Subcutaneous abdominal adipose tissue (tissue), 5 donors: ENCODE data around the gene LRRC75A.
A peak's percentile ranks its signal among the peaks of the same experiment; 100 is the strongest.

ENCODE experiments used
- H3K27ac ChIP-seq: one replicate; pipeline ENCODE4 v1.7.0; 2013; ENCODE audit warnings: low read depth, mild to moderate bottlenecking, inconsistent platforms, low read length, moderate library complexity
- H3K27me3 ChIP-seq, 5 donors: one replicate each; pipeline ENCODE4 v1.7.0; 2013; ENCODE audit warnings: low read length in 5 of 5, inconsistent platforms in 1 of 5; ENCODE audit not compliant: control insufficient read depth in 5 of 5, insufficient read depth in 4 of 5
- H3K36me3 ChIP-seq, 5 donors: one replicate each; pipeline ENCODE4 v1.7.0; 2013; ENCODE audit warnings: low read length in 5 of 5; ENCODE audit not compliant: control insufficient read depth in 5 of 5, insufficient read depth in 5 of 5
- H3K4me1 ChIP-seq, 5 donors: one replicate each; pipeline ENCODE4 v1.7.0; 2013; ENCODE audit warnings: low read length in 5 of 5, mild to moderate bottlenecking in 3 of 5, moderate library complexity in 1 of 5; ENCODE audit not compliant: control insufficient read depth in 5 of 5, insufficient read depth in 5 of 5
- H3K4me3 ChIP-seq, 5 donors: one replicate each; pipeline ENCODE4 v1.7.0; 2013; ENCODE audit warnings: low read length in 5 of 5, low read depth in 1 of 5
- H3K9ac ChIP-seq, 5 donors: one replicate each; pipeline ENCODE4 v1.7.0; 2013; ENCODE audit warnings: low read length in 5 of 5, mild to moderate bottlenecking in 4 of 5, moderate library complexity in 3 of 5
- H3K9me3 ChIP-seq, 5 donors: one replicate each; pipeline ENCODE4 v1.7.0; 2013; ENCODE audit warnings: low read length in 5 of 5; ENCODE audit not compliant: control insufficient read depth in 5 of 5
- donor health status: healthy.
- donor health status: healthy.
- donor health status: healthy.
- donor health status: healthy.
- donor health status: healthy.

LRRC75A gene

DNA sequence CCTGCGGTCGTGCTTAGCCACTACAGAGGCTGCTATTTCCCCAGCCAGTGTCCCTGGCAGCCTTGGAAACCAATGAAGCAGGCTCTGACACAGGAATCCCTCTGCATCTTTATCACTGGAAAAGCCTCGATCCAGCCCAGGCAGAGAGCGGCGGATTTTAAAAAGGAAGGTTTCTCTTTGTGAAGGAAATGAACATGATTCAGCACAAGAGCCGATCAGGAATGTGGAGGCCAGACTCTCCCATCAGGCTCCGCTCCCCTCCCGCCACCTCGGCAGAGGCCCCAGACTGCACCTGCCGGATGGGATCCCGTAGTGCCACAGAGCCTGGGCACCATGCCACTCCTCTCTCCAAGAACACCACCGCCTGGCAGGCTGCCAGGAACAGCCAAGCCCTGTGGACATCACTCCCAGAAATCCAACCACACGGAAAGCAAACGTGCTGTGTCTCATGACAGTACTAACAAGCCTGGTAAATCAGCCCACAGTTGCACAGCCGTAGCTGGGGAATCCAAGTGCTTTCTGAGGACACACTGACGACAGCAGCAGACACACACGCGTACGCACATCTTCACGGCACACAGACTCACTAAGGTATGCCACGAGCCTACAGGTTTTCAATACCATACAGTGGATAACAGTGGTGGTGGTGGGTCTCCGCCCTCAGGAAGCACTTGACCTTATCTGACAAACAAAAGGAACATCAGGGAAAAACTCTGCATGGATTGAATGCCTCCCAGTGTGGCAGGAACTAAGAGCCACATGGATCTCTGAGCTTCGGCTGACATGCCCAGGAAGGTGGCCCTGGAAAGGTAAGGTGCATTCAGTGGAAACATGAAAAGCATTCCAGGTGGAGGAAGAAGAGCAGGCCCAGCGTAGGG is 5.4 kb downstream of the LRRC75A start:
- Histone ChIP-seq H3K4me1 (peaks cover 5 to 62% (median 46%) of the 10 kb centered on the region in 5 donors), H3K36me3 (no peaks in the 10 kb centered on the region), H3K4me3 (peak overlapping the region; percentile 10 to 43 (median 17)), H3K9ac (peak overlapping the region in 3 of 5 donors; percentile 31 to 65 (median 42)), H3K27ac (peak overlapping the region; percentile 60), H3K27me3 (peaks cover 0 to 5% (median 0%) of the 10 kb centered on the region in 5 donors), H3K9me3 (no peaks in the 10 kb centered on the region)

- no peak overlapping the region for H3K27ac ChIP-seq
- no peaks in the 10 kb centered on the region for H3K36me3 ChIP-seq
- no peaks in the 10 kb centered on the region for H3K9me3 ChIP-seq
- H3K4me3 ChIP-seq, result peak overlapping the region in 3 of 5 donors; percentile 6 to 31 (median 23)
- H3K4me1 ChIP-seq, result peaks cover 4 to 59% (median 38%) of the 10 kb centered on the region in 5 donors
- peak overlapping the region in 2 of 5 donors; percentile 30 to 38 for H3K9ac ChIP-seq
- peaks cover 0 to 2% (median 0%) of the 10 kb centered on the region in 5 donors for H3K27me3 ChIP-seq
Measured at GRCh38 chr17:16484445-16485175, 7.4 kb downstream of the LRRC75A start.

DNA sequence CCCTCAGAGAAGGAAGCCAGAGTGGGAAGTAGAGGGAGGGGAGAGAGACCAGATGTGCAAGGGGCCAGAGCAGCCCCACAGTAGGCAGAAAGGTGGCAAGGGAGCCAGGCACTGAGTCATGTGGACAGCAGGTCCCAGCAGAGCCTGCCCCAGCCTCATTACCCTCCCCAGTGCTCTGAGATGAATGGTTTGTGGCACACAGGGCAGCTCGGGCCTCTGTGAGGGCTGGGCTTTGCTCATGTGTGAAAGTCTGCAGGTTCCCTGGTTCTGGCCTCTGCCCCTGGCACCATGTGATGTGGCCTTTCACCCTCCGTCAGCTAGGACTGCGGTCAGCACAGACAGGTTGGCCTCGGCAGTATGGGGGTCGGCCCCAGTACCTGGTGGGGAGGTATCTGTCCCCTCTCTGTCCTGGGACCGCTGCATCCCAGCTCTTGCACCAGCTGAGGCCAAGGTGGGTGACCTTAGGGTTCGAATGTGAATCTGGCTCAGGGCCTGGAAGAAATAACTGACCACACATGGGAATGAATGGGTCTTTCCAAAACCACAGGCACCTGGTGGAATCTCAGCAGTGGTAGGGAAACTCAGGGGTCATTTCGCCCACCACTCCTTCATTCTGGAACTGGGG is 8.9 kb downstream of the LRRC75A start:
- no peaks in the 10 kb centered on the region for H3K9me3 ChIP-seq
- no peak overlapping the region for H3K27ac ChIP-seq
- no peaks in the 10 kb centered on the region for H3K36me3 ChIP-seq
- peaks cover 4 to 50% (median 39%) of the 10 kb centered on the region in 5 donors for H3K4me1 ChIP-seq
- no peak overlapping the region for H3K9ac ChIP-seq
- H3K4me3 ChIP-seq, result no peak overlapping the region
- H3K27me3 ChIP-seq, result peaks cover 0 to 5% (median 0%) of the 10 kb centered on the region in 5 donors

GRCh38 chr17:16482253-16482652 is 9.7 kb downstream of the LRRC75A start:
- Histone ChIP-seq H3K36me3 (no peaks in the 10 kb centered on the region), H3K9ac (no peak overlapping the region), H3K27ac (no peak overlapping the region), H3K4me1 (peaks cover 4 to 48% (median 39%) of the 10 kb centered on the region in 5 donors), H3K9me3 (no peaks in the 10 kb centered on the region), H3K27me3 (peaks cover 0 to 5% (median 0%) of the 10 kb centered on the region in 5 donors), H3K4me3 (no peak overlapping the region)

GRCh38 chr17:16480995-16481394 is 11.0 kb downstream of the LRRC75A start:
- Histone ChIP-seq H3K9me3 (no peaks in the 10 kb centered on the region), H3K4me3 (no peak overlapping the region), H3K9ac (no peak overlapping the region), H3K27ac (no peak overlapping the region), H3K4me1 (peaks cover 4 to 40% (median 31%) of the 10 kb centered on the region in 5 donors), H3K27me3 (peaks cover 0 to 5% (median 0%) of the 10 kb centered on the region in 5 donors), H3K36me3 (no peaks in the 10 kb centered on the region)

DNA sequence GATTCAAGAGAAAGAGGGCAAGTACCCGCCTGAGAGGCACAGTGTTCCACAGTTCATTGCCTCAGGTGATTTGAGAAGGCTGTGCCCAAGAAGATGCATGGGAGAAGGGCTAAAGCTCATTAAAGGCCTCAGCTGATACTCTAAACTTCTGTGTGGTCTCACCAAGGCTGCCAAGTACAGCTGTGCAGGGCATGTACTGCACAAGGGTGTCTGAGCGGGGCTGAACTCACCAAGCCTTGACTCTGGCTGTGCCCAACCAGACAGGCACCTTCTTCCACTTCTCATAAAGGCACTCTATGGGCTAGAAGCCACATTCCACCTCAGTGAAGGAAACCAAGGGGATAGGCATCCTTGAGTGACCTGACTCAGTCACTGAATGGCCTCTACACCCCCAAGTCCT is 12.7 kb downstream of the LRRC75A start:
- Histone ChIP-seq H3K9ac (no peak overlapping the region), H3K27ac (peak overlapping the region; percentile 34), H3K9me3 (no peaks in the 10 kb centered on the region), H3K4me3 (no peak overlapping the region), H3K4me1 (peaks cover 0 to 27% (median 16%) of the 10 kb centered on the region in 5 donors), H3K36me3 (no peaks in the 10 kb centered on the region), H3K27me3 (peaks cover 0 to 5% (median 0%) of the 10 kb centered on the region in 5 donors)

DNA sequence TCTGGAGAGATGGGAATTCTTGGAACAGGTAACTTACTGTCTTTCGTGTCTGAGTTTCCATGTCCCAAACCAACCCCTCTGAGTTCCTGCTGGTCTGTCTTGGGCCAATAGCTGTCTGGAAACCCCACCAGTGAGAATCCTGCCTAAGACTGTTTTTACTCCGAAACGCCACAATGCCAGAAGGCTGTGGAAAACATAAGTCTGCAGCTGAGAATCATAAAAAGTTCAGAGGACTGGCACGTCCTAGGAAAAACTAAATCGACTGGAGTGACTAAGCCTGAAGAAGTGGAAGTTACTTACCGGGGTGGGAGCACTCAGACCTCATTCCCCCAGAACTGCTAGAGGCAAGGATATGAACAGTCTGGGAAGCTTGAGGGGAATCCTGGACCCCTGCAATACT is 13.3 kb downstream of the LRRC75A start:
- H3K27ac ChIP-seq, result peak overlapping the region; percentile 34
- H3K36me3 ChIP-seq, result no peaks in the 10 kb centered on the region
- peaks cover 0 to 5% (median 0%) of the 10 kb centered on the region in 5 donors for H3K27me3 ChIP-seq
- H3K9me3 ChIP-seq, result no peaks in the 10 kb centered on the region
- peaks cover 0 to 27% (median 15%) of the 10 kb centered on the region in 5 donors for H3K4me1 ChIP-seq
- H3K4me3 ChIP-seq, result no peak overlapping the region
- H3K9ac ChIP-seq, result no peak overlapping the region

DNA sequence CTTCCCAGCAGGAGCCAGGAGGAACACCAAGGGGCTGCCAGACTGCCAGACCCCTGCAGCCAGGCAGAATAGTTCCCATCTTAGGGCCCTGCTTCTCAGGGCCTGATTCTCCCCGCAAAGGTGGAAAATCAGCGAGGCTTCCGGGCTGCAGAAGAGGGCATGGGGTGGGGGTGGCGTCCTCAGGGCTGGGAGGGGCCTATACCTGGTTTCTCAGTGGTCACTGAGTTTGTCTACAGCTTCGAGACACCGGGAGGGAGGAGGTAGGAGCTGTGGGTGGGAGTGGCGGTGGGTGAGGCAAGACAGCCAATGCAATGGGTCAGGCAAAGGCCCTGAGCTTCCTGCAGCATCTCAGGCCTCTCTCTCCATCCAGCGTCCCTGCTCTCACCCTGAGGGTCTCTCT is 14.3 kb downstream of the LRRC75A start:
- Histone ChIP-seq H3K36me3 (no peaks in the 10 kb centered on the region), H3K4me3 (no peak overlapping the region), H3K9me3 (no peaks in the 10 kb centered on the region), H3K27me3 (peaks cover 0 to 5% (median 0%) of the 10 kb centered on the region in 5 donors), H3K27ac (peak overlapping the region; percentile 23), H3K4me1 (peaks cover 0 to 27% (median 15%) of the 10 kb centered on the region in 5 donors), H3K9ac (no peak overlapping the region)

DNA sequence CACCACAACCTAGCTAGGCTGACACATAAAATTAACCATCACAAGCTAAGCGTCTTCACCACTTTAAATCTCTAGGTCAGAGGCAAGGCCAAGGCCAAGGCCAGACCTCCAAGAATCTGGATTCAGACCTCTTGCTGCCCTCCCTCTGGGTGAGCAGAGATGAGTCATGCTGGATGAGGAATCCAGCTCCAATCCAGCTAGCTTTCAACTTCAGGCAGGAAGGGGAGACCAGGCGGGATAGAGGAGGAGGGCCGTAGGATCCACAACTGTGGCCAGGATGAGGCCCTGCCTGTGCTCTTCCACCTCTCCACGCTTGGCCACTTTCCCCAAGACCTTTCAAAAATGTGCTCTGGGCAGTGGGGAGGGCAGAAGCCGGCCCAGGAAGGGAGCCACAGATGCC is 14.7 kb downstream of the LRRC75A start:
- no peak overlapping the region for H3K9ac ChIP-seq
- H3K4me1 ChIP-seq, result peaks cover 0 to 29% (median 15%) of the 10 kb centered on the region in 5 donors
- H3K36me3 ChIP-seq, result no peaks in the 10 kb centered on the region
- peaks cover 0 to 5% (median 0%) of the 10 kb centered on the region in 5 donors for H3K27me3 ChIP-seq
- H3K4me3 ChIP-seq, result no peak overlapping the region
- peak overlapping the region; percentile 23 for H3K27ac ChIP-seq
- H3K9me3 ChIP-seq, result no peaks in the 10 kb centered on the region
